Mesothelial cell of epicardium (in vitro differentiated cells): ENCODE results near the gene DISC1. TPM values are rescaled to one million over a fixed set of nuclear protein-coding genes. Genes with fewer than 3 reads are reported as not detected.

Source experiments
- DNase-seq, 2 experiments: peaks; one replicate each; pipeline ENCODE4 v3.0.0; 2021; ENCODE audit warnings: low spot score in 2 of 2; ENCODE audit not compliant: unreplicated experiment in 2 of 2
- H3K27ac Mint-ChIP-seq: 2 replicates; pipeline ENCODE4 v1.8.0; 2021; ENCODE audit warnings: mixed read lengths
- H3K27me3 Mint-ChIP-seq: 2 replicates; pipeline ENCODE4 v1.8.0; 2021; ENCODE audit warnings: low read depth, mixed read lengths
- H3K36me3 Mint-ChIP-seq: 2 replicates; pipeline ENCODE4 v1.8.0; 2021; ENCODE audit warnings: mixed read lengths
- H3K4me1 Mint-ChIP-seq: 2 replicates; pipeline ENCODE4 v1.8.0; 2021; ENCODE audit warnings: mixed read lengths
- H3K4me3 Mint-ChIP-seq: 2 replicates; pipeline ENCODE4 v1.8.0; 2021; ENCODE audit warnings: mild to moderate bottlenecking, moderate library complexity, mixed read lengths
- H3K9me3 Mint-ChIP-seq: 2 replicates; pipeline ENCODE4 v1.8.0; 2021; ENCODE audit warnings: mixed read lengths
- total RNA-seq: library from RNA; stranded (reverse); gene quantifications from 3 replicates; pipeline ENCODE4 v1.2.1, GENCODE V29; 2021
- TF ChIP-seq, protein P1 (sequence below): fragments of 200-600 bp; sonication (generic); IDR thresholded peaks from one replicate; pipeline ENCODE4 v1.5.0; 2021; ENCODE audit warnings: antibody characterized with exemption; ENCODE audit not compliant: unreplicated experiment

Gene DISC1
- total RNA-seq, 1 donor from 2014 or later: 9.1 TPM

DNA sequence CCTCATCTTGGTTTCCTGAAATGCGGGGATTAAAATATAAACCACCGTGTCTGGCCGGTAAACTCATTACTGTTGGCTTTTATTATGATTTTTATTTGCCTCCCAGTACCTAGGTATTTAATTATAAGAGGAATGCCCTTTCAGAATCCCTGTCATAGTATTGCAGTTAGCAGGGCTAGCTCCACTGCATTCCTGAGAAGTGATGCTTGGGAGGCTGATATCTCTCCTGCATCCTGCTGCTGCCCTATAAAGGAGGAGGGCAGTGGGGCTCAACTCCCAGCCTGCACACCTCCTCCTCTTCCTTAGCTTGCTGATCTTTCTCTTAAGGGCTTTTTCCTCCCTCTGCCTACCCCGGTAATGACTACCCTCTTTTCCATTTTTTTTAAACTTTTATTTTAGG is 19.9 kb upstream of the DISC1 start:
- peaks cover 9% of the 10 kb centered on the region for H3K9me3 Mint-ChIP-seq
- H3K4me1 Mint-ChIP-seq: peaks cover 14% of the 10 kb centered on the region
- no peak overlapping the region for H3K27ac Mint-ChIP-seq
- peaks cover 4% of the 10 kb centered on the region for H3K36me3 Mint-ChIP-seq
- no peak for DNase-seq
- TF ChIP-seq, protein P1, sequence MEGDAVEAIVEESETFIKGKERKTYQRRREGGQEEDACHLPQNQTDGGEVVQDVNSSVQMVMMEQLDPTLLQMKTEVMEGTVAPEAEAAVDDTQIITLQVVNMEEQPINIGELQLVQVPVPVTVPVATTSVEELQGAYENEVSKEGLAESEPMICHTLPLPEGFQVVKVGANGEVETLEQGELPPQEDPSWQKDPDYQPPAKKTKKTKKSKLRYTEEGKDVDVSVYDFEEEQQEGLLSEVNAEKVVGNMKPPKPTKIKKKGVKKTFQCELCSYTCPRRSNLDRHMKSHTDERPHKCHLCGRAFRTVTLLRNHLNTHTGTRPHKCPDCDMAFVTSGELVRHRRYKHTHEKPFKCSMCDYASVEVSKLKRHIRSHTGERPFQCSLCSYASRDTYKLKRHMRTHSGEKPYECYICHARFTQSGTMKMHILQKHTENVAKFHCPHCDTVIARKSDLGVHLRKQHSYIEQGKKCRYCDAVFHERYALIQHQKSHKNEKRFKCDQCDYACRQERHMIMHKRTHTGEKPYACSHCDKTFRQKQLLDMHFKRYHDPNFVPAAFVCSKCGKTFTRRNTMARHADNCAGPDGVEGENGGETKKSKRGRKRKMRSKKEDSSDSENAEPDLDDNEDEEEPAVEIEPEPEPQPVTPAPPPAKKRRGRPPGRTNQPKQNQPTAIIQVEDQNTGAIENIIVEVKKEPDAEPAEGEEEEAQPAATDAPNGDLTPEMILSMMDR: no peak
- H3K27me3 Mint-ChIP-seq: peaks cover 22% of the 10 kb centered on the region
- H3K4me3 Mint-ChIP-seq: no peak overlapping the region

DNA sequence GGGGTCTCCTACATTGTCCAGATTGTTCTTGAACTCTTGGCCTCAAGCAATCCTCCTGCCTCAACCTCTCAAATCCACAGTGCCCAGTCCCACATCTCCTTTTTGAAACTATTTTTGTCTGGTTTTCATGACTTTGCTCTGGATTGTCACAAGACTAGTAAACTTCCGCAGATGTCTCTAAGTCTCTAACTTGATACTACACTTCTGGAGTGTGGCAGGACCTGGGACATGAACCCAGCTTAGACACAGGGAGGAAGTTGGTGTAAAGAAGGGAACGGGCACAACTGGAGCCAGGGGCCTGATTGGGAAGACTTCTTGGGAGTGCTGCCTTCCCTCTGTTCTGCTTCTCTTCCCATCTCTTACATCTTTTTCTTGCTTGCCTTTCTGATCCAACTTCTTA is 16.2 kb upstream of the DISC1 start:
- DNase-seq: no peak
- Mint-ChIP-seq H3K4me3 (no peak overlapping the region), H3K9me3 (peaks cover 9% of the 10 kb centered on the region), H3K27me3 (peaks cover 34% of the 10 kb centered on the region), H3K4me1 (peaks cover 4% of the 10 kb centered on the region), H3K27ac (no peak overlapping the region), H3K36me3 (peaks cover 4% of the 10 kb centered on the region)
- TF ChIP-seq, protein P1: no peak

DNA sequence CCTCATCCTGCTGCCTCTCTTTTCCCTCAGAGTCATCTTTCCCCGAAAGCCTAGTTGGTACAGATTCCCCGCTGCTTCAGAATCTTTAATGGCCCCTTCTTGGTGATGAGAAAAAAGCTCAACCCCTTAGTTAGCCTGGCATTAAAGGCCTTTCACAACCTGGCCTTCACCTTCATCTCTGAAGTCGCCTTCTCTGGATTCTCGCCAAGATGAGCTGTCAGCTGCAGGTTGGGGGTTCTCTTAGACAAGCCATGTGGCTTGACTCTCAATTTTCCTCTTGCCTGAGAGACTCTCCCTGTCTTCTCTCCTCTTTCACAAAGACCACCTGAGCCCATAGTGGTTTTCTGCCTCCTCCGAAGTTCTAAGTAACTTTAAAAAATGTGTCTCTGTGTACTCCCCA is 15.5 kb upstream of the DISC1 start:
- no peak overlapping the region for H3K4me3 Mint-ChIP-seq
- H3K27ac Mint-ChIP-seq: no peak overlapping the region
- peaks cover 4% of the 10 kb centered on the region for H3K4me1 Mint-ChIP-seq
- DNase-seq: no peak
- TF ChIP-seq, protein P1: no peak
- H3K27me3 Mint-ChIP-seq: peaks cover 38% of the 10 kb centered on the region
- peaks cover 4% of the 10 kb centered on the region for H3K36me3 Mint-ChIP-seq
- H3K9me3 Mint-ChIP-seq: peaks cover 9% of the 10 kb centered on the region

DNA sequence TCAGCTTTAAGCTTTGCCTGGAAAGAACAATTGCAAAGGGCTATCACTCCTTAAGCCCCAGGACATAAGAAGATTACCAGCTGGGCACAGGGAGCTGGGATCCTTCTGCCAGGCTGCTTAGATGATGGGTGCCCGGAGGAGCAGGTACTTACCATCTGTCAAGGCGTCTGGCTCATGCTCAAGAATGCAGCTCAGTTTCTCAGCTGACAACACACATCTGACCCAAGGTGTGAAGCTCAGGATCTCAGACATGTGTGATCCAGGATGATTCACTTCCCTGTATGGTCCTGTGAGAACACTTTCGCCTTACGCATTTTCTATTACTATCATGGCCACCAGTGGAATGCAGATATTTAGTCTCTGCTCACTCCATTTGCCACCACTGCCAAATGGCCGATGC is 14.7 kb upstream of the DISC1 start:
- H3K4me1 Mint-ChIP-seq: peaks cover 1% of the 10 kb centered on the region
- no peak for DNase-seq
- peaks cover 44% of the 10 kb centered on the region for H3K27me3 Mint-ChIP-seq
- H3K27ac Mint-ChIP-seq: no peak overlapping the region
- peaks cover 4% of the 10 kb centered on the region for H3K36me3 Mint-ChIP-seq
- peaks cover 9% of the 10 kb centered on the region for H3K9me3 Mint-ChIP-seq
- H3K4me3 Mint-ChIP-seq: no peak overlapping the region
- TF ChIP-seq, protein P1: no peak

DNA sequence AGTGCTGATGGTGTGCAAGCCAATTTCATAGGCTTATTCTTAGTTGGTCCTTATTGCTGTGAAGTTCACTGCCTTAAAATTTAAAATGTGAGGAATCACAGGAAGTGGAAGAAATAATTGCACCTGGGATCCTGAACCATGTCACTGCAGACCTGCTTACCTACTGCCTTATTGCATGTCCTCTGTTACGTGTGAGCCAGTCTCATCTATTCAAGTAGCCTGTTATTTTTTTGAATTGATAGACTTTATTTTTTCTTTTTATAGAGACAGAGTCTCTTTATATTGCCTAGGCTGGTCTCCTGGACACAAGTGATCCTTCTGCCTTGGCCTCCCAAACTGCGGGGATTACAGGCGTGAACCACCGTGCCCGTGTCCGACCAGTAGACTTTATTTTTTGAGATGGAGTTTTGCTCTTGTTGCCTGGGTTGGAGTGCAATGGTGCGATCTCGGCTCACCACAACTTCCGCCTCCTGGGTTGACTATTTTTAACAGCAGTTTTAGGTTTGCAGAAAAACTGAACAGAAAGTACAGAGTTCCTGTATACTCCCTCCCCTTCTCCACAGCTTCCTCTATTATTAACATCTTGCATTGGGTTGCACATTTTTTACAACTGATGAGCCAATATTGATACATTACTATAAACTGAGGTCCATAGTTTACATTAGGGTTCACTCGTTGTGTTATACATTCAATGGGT is 14.0 kb upstream of the DISC1 start:
- no peak overlapping the region for H3K27ac Mint-ChIP-seq
- TF ChIP-seq, protein P1: no peak
- no peak overlapping the region for H3K4me3 Mint-ChIP-seq
- H3K27me3 Mint-ChIP-seq: peaks cover 46% of the 10 kb centered on the region
- H3K36me3 Mint-ChIP-seq: peaks cover 4% of the 10 kb centered on the region
- H3K9me3 Mint-ChIP-seq: peaks cover 8% of the 10 kb centered on the region
- DNase-seq: no peak
- no peaks in the 10 kb centered on the region for H3K4me1 Mint-ChIP-seq
